HL-60 (cell line): ENCODE data around the gene MAJIN.

Source experiments
- DNase-seq, 2 experiments: peaks; one replicate each; pipeline ENCODE4 v3.0.0-alpha.2; 2010 to 2020; ENCODE audit warnings: low read depth in 1 of 2, low spot score in 1 of 2
- H3K27ac ChIP-seq: fragments of 250-450 bp; sonication (Bioruptor Pico); replicated peaks from 2 replicates; pipeline ENCODE4 v1.5.1; 2020; ENCODE audit warnings: mild to moderate bottlenecking, moderate library complexity
- H3K27me3 ChIP-seq: fragments of 250-450 bp; sonication (Bioruptor Pico); 2 replicates; pipeline ENCODE4 v1.5.1; 2021; ENCODE audit warnings: mild to moderate bottlenecking, moderate library complexity; ENCODE audit not compliant: insufficient read depth, poor library complexity, severe bottlenecking
- H3K4me3 ChIP-seq: replicated peaks from 2 replicates; pipeline ENCODE4 v1.5.1; 2011; ENCODE audit warnings: mild to moderate bottlenecking, control low read depth, low read length; ENCODE audit not compliant: insufficient read depth
- GABPA ChIP-seq: IDR thresholded peaks from 2 replicates; pipeline ENCODE4 v1.6.1; 2012; ENCODE audit warnings: low read depth
- POLR2AphosphoS5 ChIP-seq: IDR thresholded peaks from 2 replicates; pipeline ENCODE4 v1.6.1; 2012; ENCODE audit warnings: low read depth
- SPI1 ChIP-seq: IDR thresholded peaks from 2 replicates; pipeline ENCODE4 v1.6.1; 2012; ENCODE audit warnings: low read depth, mild to moderate bottlenecking, borderline replicate concordance
- TF ChIP-seq, protein P1 (sequence below): IDR thresholded peaks from 2 replicates; pipeline ENCODE4 v1.6.1; 2012; ENCODE audit warnings: low read depth; ENCODE audit not compliant: insufficient replicate concordance
- TF ChIP-seq, protein P2 (sequence below): IDR thresholded peaks from one replicate; pipeline ENCODE4 v1.5.1; 2011; ENCODE audit warnings: low read length, control low read depth, inconsistent platforms; ENCODE audit not compliant: insufficient read depth

Gene MAJIN

DNA sequence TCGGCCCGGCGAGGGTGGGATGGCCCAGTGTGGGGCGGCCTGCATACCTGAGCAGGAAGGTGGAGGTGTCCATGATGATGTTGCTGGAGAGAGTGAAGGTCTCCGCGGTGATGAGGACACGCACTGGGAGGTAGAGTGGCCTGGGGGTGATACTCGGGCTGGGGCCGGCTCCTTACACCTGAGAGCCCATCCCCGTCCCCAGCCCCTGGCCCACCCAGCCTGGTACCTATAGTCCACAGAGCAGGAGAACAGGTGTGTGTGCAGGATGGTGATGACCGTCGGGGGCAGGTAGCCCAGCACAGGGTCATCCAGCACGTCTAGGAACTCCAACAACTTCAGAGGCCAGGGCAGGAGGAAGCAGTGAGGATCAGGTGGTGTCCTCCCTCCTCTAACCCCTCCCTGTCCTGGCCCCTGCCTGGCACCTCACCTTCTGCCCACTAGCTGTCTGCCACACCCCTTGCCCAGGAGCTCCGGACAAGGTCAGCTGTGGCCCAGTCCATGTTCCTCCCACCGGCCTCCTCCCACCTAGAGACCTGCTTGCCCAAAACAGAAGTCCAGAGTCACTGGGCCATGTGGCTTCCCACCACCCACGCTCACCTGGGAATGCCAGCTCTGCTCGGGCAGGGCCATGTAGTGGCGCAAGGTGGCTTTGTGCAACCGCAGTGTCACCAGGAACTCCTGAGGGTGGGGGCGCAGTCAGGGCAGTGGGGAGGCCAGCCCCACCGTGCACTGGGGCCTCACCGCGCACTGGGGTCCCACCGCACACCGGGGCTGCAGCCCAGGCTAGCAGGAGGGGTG is 66.2 kb downstream of the MAJIN start:
- no peak overlapping the region for H3K27ac ChIP-seq
- TF ChIP-seq, protein P1, sequence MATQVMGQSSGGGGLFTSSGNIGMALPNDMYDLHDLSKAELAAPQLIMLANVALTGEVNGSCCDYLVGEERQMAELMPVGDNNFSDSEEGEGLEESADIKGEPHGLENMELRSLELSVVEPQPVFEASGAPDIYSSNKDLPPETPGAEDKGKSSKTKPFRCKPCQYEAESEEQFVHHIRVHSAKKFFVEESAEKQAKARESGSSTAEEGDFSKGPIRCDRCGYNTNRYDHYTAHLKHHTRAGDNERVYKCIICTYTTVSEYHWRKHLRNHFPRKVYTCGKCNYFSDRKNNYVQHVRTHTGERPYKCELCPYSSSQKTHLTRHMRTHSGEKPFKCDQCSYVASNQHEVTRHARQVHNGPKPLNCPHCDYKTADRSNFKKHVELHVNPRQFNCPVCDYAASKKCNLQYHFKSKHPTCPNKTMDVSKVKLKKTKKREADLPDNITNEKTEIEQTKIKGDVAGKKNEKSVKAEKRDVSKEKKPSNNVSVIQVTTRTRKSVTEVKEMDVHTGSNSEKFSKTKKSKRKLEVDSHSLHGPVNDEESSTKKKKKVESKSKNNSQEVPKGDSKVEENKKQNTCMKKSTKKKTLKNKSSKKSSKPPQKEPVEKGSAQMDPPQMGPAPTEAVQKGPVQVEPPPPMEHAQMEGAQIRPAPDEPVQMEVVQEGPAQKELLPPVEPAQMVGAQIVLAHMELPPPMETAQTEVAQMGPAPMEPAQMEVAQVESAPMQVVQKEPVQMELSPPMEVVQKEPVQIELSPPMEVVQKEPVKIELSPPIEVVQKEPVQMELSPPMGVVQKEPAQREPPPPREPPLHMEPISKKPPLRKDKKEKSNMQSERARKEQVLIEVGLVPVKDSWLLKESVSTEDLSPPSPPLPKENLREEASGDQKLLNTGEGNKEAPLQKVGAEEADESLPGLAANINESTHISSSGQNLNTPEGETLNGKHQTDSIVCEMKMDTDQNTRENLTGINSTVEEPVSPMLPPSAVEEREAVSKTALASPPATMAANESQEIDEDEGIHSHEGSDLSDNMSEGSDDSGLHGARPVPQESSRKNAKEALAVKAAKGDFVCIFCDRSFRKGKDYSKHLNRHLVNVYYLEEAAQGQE, result no peak
- no peak for TF ChIP-seq POLR2AphosphoS5
- TF ChIP-seq SPI1, result no peak
- TF ChIP-seq, protein P2, sequence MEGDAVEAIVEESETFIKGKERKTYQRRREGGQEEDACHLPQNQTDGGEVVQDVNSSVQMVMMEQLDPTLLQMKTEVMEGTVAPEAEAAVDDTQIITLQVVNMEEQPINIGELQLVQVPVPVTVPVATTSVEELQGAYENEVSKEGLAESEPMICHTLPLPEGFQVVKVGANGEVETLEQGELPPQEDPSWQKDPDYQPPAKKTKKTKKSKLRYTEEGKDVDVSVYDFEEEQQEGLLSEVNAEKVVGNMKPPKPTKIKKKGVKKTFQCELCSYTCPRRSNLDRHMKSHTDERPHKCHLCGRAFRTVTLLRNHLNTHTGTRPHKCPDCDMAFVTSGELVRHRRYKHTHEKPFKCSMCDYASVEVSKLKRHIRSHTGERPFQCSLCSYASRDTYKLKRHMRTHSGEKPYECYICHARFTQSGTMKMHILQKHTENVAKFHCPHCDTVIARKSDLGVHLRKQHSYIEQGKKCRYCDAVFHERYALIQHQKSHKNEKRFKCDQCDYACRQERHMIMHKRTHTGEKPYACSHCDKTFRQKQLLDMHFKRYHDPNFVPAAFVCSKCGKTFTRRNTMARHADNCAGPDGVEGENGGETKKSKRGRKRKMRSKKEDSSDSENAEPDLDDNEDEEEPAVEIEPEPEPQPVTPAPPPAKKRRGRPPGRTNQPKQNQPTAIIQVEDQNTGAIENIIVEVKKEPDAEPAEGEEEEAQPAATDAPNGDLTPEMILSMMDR, result no peak
- TF ChIP-seq GABPA, result no peak
- no peak for DNase-seq
- no peaks in the 10 kb centered on the region for H3K27me3 ChIP-seq
- H3K4me3 ChIP-seq, result no peak overlapping the region

DNA sequence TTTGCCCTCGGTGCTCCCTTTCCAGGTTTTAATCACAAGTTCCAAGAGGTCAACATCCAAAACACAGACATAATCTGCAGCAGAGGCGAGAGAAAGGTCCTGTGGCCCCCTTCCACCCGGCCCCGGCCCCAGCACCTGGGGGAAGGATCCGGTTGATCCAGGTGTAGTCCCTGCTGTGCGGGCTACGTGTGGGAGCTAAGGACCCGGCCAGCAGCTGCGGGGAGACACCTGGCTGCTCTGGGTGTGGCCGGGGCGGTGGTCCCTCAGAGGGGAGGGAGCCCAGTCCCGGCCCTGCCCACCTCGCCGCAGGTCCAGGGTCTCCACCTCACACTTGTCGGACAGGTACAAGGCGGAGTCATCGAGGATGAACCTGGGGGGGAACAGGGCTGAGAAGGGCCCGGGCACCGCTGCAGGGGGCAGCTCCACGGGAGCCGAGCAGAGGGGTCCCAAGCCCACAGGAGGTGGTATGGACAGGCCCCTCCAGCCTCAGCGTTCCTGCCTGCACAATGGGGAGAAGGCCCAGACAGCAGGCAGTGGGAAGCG is 68.5 kb downstream of the MAJIN start:
- TF ChIP-seq, protein P2, result no peak
- TF ChIP-seq, protein P1, result no peak
- TF ChIP-seq SPI1 (no peak), GABPA (no peak), POLR2AphosphoS5 (no peak)
- Histone ChIP-seq H3K27me3 (no peaks in the 10 kb centered on the region), H3K27ac (no peak overlapping the region), H3K4me3 (no peak overlapping the region)
- DNase-seq, result no peak

DNA sequence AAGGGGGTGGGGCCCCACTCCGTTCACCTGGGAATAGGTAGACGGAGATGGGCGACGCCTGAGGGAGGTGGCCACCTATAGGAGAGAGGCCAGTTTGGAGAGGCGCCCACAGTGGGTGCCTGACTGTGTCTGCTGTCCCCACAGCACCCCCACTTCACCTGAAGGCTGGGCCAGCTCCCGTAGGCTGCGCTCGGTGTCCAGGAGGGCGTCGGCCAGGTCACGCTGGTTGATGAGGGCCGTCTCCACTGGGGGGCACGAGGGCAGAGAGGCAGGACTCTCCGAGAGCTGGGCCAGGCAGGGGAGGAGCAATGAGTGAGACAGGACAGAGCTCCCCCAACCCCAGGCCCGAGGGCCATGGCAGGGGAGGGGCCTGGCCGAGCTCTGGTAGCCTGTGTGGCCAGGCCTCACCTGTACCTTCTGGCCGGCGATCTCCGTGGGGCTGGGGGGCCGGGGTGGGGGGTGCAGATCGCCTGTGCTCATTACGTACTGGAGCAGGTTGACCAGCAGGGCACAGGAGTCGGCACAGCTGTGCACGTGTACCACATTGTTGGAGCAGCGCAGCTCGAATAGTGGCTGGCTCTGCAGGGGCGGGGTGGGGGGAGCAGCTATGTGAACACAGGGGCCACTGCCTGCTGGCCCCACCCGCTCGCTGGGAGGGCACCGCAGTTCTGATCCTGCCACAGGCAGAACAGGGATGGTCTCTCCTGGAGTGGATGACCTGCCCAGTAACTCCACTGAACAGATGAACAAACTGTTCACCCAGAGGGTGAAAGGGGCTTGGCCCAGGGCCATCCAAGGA is 69.6 kb downstream of the MAJIN start:
- DNase-seq, result no peak
- Histone ChIP-seq H3K27ac (no peak overlapping the region), H3K27me3 (no peaks in the 10 kb centered on the region), H3K4me3 (no peak overlapping the region)
- TF ChIP-seq, protein P2, result no peak
